HUDEP-2 (cell line): ENCODE results near the gene PTPN22.

Experiments used
- DNase-seq, 76 experiments: peaks; one replicate each; lab custom pipeline; 2025; ENCODE audit not compliant: unreplicated experiment in 76 of 76; lab: John Stamatoyannopoulos, UW

Gene PTPN22

DNA sequence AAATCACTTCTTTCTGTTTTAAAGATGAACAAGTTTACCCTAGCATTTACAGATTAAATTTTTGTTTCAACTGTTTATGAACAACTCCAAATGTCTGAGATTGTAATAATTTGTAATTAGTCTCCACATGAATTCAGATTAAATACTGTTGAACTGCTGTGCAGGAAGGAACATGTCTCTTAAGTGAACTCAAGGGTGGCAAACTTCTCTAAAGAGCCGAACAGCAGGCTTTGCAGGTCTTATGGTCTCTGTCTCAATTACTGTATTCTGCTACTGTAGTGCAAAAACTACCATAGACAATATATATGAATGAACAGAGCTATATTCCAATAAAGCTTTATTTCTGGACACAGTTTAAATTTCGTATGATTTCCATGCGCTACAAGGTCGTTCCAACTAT, 65.9 kb downstream of the PTPN22 start:
- no peak for DNase-seq

DNA sequence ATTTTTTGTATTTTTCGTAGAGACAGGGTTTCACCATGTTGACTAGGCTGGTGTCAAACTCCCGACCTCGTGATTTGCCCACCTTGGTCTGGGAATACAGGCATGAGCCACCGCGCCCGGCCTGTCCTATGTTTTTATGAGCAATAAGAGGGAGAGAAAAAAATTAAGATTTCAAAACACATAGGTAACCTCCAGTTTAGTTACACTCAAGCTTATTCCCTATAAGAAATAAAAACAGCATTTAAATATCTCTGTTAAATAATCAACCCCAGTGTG, 66.3 kb downstream of the PTPN22 start:
- no peak for DNase-seq

DNA sequence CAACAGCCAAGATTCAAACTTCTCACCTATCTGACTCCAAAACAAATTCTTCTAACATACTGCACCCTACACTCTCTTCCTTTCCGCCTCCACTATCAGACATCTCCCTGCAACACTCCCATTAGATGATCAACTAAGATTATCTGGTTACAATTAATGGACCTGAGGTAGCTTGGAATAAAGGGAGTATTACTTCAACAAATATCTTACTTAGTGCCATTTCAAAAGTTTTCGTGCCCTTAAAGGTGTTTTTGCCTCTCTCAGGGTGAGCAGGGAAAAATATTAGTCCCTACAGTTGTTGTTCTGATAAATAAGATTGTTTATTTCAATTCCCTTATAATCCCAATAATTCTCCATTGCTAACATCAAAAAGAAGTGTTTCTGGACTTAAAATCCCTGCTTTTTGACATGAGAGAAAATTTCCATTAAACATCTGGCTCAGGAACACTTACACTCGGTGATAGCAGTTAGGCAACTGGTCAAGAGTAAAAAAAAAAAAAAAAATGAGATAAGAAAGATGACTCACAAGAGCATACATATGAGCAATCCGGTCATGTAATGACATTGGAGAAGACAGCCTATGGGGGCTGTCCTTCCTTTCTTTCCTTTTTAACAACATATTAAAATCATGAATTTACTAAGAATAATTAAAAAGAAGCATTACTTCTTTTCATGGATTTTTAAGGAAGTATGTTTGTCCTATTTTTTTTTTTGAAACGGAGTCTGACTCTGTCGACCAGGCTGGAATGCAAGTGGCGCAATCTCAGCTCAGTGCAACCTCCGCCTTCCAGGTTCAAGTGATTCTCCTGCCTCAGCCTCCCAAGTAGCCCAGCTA, 66.9 kb downstream of the PTPN22 start:
- DNase-seq, result peak in 28 of 76 experiments; percentile 4 to 74 (median 34)

DNA sequence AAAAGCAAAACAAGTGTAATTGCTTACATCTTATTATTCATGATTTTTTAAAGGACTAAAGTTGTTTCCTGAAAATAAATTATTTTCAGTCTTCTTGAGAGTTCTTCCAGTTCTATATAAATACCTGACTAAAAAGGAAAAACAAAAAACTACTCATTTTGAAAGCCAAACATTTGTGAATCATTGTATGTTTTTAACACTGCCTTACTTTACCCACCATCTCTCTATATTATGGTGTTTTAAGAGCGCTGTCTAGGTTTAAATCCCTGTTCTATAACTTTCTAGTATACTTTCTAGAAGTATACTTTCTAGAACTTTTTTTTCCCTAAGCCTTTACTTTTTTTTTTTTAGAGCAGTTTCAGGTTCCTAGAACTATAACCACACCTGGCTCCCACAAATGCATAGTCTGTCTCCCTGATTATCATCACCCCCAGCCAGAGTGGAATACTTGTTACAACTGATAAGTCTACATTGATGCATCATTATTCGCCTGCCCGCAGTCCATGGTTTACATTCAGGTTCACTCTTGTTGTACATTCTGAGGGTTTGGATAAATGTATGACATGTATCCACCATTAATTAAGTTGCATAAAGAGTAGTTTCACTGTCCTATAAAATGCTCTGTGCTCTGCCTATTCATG, 69.0 kb downstream of the PTPN22 start:
- peak in 1 of 76 experiments; percentile 10 for DNase-seq

DNA sequence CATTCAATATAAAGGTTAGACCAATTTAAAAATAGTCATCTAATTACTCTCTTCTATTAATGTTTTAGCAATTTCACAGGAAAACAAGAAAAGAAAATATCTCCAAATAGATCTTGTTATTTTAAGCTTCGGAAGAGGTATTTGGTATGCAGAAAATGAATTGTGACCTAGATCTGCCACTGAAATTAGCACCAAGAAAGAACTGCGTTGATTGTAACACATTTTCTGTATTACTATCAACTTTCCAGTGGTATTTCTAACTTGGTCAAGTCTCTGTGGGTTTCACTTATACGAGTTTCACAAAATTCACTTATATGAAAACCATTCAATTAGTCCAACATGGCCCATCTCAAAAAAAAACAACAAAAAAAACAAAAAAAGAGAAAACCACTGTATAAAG, 71.0 kb downstream of the PTPN22 start:
- no peak for DNase-seq

DNA sequence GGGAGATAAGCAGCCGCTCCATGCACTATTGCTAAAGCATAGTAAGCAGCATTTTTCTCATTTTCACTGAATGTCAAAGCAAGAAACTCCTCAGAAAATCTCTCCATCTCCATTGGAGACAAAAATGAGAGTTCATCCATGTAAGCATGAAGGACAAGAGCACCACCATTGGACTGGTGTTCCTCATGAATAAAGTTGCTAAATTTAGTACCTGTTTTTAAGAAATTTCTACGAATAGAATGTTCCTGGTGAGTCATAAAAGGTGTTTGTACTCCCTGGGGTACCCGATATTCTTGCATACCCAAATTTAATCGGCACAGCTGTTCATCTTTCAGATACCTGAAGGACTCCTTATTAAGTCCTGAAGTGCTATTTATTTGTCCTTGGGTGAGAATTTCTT, 74.0 kb downstream of the PTPN22 start:
- no peak for DNase-seq

DNA sequence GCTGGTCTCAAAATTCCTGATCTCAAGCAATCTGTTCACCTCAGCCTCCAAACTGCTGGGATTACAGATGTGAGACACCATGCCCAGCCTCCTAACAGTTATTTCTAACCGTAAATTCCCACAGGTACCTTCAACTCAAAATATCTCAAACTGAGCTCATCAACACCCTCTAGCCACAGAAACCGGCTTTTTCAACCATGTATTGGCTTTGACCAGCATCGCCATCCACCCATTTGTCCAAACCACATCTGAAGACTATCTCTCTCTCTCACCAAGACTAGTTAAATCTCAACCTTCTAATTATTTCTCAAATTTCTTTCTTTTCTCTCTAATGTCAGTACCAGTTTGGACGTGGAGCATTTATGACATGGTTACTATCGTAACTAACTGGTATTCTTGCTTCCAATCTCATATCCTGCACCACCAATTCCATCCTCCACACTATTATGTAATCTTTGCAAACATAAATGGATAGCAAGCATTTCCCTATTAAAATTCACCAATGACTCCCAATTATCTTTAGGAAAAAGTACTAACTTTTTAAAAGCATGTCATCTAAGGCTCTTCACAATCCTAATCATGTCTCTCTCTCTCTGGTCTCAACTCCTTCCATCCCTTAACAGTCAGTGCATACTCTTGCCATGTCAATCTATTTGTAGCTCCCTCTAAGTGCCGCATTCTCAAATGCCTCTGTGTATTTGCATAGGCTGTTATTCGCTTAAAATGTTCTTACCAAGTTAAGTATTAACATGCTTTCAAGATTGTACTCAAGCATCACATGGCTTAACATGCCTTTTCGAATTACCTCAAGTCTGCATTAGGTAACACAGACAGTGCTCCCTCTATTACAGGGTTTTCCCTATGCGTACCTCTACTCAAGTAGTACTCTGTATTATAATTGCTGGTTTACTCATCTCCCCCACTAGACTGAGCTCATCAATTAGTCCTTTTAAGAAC, 77.4 kb downstream of the PTPN22 start:
- no peak for DNase-seq

DNA sequence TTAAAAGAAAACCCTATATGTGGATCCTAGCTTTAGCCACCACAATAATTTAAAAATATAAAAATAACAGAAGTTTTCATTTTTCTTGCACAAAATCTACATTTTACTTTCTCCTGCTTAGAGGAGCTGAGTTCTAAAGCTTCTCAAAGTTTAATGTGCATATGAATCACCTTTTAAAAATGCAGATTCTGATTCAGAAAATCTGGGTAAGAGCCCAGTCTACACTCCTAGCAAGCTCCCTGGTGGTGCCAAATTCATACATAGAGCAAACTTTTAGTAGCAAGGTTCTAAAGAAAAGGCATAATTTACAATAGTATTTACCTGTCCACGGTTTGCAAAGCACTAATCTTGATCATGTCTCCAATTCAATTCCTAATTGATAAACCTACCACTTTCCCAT, 78.5 kb downstream of the PTPN22 start:
- DNase-seq, result no peak

DNA sequence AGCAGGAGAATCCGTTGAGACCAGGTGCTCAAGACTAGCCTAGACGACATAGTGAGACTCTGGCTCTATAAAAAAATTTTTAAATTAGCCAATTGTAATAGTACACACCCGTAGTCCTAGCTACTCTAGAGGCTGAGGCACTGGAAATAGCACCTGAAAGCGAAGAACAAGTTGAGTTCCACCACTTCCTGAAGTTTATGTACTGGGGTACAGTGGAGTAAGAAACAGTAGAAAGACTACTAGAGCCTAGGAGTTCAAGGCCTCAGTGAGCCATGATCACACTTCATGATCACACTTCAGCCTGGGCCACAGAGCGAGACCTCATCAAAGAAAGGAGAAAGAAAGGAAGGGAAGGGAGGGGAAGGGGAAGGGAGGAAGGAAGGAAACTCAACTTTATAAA, 79.0 kb downstream of the PTPN22 start:
- no peak for DNase-seq

DNA sequence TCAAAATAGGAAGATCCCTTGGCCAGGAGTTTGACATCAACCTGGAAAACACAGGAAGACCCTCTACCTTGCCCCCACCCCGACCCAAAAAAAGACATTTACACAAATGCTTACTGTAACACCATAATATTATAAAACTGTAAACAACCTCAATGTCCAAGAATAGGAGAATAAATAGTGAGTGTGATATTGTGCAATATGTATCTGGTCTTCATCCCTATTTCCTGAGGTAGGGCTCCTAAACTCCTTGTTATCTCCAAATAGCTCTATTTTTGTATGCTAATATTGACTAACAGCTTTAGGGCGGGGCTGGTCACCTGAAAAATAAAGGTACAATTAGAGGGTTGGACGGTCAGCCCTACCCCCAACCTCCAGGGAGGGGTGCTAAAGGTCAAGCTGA, 82.7 kb downstream of the PTPN22 start:
- DNase-seq, result no peak

DNA sequence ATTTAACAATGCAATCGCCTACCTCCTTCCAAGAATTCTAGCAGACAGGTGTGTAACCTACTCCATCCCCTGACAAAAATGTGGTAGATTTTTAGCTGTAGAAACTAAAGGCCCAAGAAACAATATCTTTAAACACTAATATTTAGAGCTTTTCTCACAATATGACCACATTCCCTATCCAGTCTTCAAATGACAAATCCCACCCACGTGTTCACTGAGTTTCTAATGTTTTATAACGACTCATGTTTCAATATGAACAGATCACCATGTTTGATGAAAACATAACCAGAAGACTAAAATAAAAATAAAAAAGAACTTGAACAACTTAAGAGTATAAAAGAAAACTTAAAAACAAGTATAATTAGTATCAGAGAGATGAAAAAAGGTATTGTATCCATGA, 83.8 kb downstream of the PTPN22 start:
- DNase-seq, result no peak

DNA sequence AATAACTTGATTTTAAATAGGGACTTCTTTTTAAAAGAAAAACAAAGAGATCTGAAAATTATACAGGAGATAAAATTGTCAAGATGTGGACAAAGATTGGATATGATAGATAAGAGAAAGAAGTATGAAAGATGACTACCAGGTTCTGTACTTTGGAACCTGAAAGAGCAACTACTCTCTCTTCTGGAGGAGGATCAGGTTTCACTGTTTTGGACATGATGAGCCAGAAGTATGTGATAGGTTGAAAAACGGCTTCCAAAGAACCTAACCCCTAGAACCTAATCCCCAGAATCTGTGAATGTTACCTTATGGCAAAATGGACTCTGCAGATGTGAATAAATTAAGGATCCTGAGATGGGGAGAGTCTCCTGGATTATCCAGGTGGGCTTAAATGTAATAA, 85.4 kb downstream of the PTPN22 start:
- no peak for DNase-seq

DNA sequence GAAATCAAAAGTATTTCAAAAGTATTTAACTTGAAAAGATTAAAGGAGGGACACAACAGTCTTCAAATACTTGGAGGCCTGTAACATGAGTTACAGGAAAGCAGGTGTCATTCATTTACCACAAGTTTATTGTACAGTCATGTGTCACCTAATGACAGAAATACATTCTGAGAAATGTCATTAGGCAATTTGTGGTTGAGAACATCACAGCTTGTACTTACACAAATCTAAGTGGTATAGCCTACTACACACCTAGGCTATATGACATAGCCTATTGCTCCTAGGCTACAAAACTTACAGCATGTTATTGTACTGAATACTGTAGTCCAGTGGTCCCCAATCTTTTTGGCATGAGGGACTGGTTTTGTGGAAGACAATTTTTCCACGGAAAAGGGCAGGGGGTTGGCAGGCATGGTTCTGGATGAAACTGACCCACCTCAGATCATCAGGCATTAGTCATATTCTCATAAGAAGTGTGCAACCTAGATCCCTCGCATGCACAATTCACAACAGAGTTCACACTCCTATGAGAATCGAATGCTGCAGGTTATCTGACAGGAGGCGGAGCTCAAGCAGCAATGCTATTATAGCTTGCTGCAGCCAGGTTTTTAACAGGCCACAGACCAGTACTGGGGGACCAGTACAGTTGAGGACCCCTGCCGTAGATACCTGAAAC, 87.3 kb downstream of the PTPN22 start:
- DNase-seq, result no peak

DNA sequence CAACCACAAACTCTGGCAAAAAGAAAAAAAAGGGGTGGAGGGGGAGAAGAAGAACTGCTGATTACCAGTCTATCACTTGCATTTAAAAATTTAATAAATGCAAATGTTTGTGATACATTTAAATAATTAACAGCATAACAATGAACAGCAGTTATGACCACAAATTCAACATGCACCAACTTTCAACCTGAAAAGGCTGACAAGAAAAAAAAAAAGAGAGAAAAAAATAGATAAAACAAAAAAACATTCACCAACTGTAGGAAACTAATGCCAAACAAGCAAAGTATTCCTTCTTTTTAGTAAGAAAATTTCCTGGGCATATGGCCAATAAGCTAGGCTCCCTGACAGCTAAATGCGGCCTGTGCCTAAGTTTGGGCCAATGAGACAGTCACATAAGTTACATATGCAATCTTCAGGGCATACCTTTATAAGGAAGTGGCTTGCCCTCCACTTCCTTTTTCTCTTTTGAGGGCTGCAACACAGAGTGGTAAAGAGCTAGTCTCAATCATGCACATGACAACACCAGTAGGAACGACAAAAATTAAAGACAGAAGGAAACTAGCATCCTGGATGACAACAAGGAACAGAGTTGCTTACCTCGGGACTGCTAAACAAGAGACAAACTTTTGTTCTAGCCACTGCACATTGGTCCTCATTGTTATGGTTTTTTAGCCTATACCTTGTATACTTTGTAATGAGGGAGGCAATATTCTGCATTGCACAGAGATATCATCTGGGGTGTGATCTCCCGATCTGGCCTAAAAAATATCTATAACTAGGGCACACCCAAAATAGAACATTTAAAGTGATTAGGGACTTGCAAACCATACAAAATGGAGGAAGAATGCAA, 88.0 kb downstream of the PTPN22 start:
- peak in 51 of 76 experiments; percentile 3 to 69 (median 31) for DNase-seq

DNA sequence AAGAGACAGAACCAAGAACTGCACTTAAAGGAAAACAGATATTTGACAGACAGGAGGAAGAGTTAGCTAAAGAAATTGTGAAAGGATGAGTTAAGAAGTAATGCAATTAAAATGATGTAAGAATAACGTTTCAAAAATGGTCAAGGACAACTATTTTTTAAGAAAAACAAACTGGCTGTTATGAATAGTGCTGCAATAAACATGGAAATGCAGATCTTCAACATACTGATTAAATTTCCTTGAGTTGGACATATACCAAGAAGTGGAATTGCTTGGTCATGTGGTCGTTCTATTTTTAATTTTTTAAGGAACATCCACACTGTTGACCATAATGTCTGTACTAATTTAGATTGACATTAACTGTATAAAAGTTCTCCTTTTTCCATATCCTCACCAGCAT, 89.1 kb downstream of the PTPN22 start:
- no peak for DNase-seq

DNA sequence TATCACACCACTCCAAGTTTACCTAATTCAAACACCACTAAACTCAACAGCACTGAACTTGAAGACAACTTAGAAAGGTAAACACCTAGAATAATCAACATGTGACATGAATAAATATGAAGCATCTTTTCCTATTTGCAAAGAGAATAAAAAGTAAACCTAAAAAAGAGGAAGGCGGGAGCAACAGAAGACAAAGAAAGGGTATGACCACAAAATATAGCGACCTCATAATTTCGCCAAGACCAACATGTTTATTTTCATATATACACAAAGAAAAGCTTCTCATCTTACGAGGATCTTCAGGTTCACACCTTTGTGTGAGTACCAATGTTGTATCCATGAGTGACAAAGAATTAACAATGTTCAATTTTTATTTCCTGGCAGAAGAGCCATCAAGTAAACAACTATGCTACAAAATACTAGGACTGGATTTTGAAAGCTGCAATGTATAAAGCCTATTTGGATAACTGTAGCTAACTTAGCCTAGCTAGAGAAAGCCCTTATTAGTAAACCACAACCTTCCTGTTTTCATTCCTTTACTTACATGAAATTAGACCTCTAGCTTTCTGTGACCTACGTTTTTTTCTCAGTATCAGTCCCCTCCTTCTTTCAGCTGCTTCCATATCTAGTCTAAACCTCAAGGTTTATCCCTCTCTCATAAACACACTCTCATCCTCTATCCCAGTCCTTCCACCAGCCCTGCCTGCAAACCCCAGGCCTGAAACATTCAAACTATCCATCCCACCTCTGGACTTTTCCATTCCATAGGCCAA, 91.0 kb downstream of the PTPN22 start:
- peak in 1 of 76 experiments; percentile 13 for DNase-seq

DNA sequence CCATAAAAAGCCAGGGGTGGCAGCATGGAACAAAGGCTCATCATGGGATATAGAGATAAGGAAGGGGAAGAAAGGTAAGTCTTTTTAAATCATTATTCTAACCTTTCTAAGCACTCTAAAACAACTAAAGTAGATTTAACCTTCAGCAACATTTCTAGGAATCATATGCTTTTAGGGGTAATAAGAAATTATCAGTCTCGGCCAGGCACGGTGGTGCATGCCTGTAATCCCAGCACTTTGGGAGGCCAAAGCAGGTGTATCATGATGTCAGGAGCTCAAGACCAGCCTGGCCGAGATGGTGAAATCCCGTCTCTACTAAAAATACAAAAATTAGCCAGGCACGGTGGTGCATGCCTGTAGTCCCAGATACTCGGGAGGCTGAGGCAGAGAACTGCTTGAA, 92.0 kb downstream of the PTPN22 start:
- no peak for DNase-seq

DNA sequence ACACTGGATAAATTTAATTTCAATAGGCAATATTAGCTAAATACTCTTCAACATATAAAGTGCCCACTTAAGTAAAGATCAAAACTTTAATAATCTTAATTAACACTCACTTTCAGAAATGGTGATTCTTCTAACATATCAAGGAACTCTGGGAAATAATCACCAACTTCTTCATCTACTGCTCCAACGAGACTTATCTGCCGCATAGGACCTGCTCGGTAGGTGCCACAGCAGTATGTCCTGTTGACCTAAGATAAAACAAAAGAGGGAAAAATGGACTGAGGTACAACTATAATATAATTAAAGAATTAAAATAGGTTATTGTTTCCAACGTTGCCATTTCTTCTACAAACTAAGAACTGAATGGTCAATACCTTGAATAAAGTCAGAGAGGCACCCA, 94.0 kb downstream of the PTPN22 start:
- no peak for DNase-seq

DNA sequence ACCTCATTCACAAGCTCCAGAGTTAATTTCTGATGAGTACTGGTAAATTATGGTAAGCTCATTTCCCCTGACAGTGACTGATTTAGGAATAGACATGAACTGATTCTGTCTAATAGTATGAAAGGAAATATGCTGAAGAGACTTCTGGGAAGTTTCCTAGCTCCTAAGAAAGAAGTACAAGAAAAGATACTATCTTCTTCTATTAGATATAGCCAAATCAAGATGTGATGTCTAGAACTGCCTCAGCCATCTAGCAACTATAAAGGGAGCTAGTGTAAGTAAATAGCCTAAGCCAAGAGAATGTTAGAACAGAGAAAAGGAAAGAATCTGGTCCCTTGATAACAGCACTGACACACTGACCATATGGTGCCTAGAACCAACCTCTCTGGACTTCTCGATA, 101.5 kb downstream of the PTPN22 start:
- no peak for DNase-seq
